ENCODE measurements around the gene ACSL1. TPM values are rescaled to one million over a fixed set of nuclear protein-coding genes. Genes with fewer than 3 reads are reported as not detected.

ACSL1 gene
- total and polyA plus RNA-seq, 12 donors, result 6.2 to 113 (median 67.7) TPM

DNA sequence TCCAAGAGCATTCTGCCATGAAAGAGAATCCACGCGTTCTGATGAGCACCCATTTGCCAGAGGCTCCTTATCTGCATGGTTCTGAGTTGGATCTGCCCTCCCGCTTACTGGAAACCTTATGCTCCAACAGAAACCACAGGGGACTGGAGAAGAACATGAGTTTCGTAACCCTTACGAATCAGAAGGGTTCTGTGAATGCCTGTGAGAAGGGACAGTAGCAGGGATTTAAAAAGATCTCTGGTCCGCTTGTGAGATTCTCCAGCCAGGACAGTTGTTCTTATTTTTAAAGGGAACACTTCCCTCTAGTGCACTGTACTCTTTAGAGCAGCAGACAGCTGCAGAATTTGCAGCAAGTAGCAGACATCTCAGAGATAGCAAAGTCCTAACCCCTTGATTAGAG is 69.4 kb downstream of the ACSL1 start:
- H3K27me3 ChIP-seq, result no peaks in the 10 kb centered on the region
- H3K27ac ChIP-seq, result peak overlapping the region in 2 of 5 donors; percentile 48 to 57
- DNase-seq, result peak in 1 of 7 donors; percentile 37
- peaks cover 0 to 18% of the 10 kb centered on the region in 2 donors for H3K36me3 ChIP-seq (replicated peaks in 1 of 2)
- no peaks in the 10 kb centered on the region for H3K9me3 ChIP-seq (replicated peaks in 1 of 3)
- no peak overlapping the region for H3K4me3 ChIP-seq
- peaks cover 0 to 6% of the 10 kb centered on the region in 2 donors for H3K4me1 ChIP-seq (replicated peaks in 1 of 2)
- no peak for TF ChIP-seq POLR2A (IDR thresholded peaks at IDR 0.05)
- TF ChIP-seq, protein P1, sequence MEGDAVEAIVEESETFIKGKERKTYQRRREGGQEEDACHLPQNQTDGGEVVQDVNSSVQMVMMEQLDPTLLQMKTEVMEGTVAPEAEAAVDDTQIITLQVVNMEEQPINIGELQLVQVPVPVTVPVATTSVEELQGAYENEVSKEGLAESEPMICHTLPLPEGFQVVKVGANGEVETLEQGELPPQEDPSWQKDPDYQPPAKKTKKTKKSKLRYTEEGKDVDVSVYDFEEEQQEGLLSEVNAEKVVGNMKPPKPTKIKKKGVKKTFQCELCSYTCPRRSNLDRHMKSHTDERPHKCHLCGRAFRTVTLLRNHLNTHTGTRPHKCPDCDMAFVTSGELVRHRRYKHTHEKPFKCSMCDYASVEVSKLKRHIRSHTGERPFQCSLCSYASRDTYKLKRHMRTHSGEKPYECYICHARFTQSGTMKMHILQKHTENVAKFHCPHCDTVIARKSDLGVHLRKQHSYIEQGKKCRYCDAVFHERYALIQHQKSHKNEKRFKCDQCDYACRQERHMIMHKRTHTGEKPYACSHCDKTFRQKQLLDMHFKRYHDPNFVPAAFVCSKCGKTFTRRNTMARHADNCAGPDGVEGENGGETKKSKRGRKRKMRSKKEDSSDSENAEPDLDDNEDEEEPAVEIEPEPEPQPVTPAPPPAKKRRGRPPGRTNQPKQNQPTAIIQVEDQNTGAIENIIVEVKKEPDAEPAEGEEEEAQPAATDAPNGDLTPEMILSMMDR (IDR thresholded peaks at IDR 0.05), result no peak
- intact Hi-C loops (cut with DNase I), result no loop called here
- WGBS, 4 donors, result 68 to 80% (median 73%) methylated on average over 6 of the region's 6 CpGs

DNA sequence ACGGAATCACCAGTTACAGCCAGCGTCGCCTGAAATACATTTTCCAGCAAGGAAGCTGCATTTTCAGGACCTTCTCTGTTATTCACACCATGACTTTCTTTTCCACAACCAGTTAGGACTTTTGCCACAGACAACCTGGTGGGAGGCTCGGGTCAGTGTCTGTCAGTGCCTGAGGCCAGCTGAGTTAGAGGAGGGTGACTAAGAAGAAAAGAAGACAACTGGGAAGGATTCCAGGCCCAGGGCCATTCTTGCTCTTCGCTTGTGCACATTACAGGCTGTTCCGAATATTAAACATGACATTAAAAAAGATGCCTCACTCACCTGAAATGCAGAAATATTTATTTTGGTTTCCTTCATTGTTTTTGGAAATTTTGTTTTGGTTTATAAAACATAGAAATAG is 70.5 kb downstream of the ACSL1 start:
- H3K36me3 ChIP-seq (replicated peaks in 1 of 2), result peaks cover 0 to 18% of the 10 kb centered on the region in 2 donors
- WGBS, 4 donors, result 83 to 92% (median 88%) methylated on average over 6 of the region's 6 CpGs
- no peak overlapping the region for H3K27ac ChIP-seq
- H3K4me1 ChIP-seq (replicated peaks in 1 of 2), result peaks cover 0 to 6% of the 10 kb centered on the region in 2 donors
- no peaks in the 10 kb centered on the region for H3K27me3 ChIP-seq
- peak in 2 of 7 donors; percentile 18 to 59 for DNase-seq
- H3K4me3 ChIP-seq, result no peak overlapping the region
- no peaks in the 10 kb centered on the region for H3K9me3 ChIP-seq (replicated peaks in 1 of 3)
- TF ChIP-seq, protein P1 (IDR thresholded peaks at IDR 0.05), result no peak
- TF ChIP-seq POLR2A (IDR thresholded peaks at IDR 0.05), result no peak
- intact Hi-C loops (cut with DNase I), result no loop called here

DNA sequence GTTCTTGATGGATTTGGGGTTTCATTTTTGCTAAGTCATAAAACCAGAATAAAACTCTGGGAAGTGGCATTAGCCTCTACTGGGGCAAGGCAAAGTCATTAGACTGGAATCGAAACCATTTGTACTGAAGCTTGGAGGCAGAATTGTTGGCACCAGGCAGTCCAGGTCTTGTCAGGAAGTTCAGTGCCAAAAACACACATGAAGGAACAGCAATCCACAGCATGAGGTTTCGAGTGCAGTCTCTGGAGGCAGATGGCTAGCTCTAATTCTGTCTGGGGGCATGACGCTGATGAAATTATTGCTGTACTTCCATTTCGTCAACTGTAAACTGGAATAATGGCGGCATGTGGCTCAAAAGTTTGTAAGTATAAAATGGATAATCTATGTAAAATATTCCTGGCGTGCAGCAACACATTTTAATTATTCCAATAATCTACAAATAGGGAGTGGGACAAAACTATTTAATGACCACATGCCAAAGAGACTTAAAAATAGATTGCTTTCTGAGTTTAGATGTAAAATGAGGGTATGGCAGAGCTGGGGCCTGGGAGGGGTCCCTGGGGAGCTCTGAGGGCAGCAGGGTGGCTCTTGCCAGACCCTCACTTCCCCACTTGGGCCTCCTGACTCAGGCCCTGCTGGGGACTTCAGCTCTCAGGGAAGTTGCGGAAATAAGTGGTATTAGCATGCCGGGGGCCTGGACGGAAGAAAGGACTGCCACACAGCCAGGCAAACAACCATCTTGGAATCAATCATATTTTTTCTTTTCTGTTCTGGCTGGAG is 73.1 kb downstream of the ACSL1 start:
- no peak for TF ChIP-seq POLR2A (IDR thresholded peaks at IDR 0.05)
- TF ChIP-seq, protein P1 (IDR thresholded peaks at IDR 0.05), result no peak
- no peak overlapping the region for H3K27ac ChIP-seq
- peaks cover 0 to 18% of the 10 kb centered on the region in 2 donors for H3K36me3 ChIP-seq (replicated peaks in 1 of 2)
- peaks cover 0 to 6% of the 10 kb centered on the region in 2 donors for H3K4me1 ChIP-seq (replicated peaks in 1 of 2)
- intact Hi-C loops (cut with DNase I), result no loop called here
- no peaks in the 10 kb centered on the region for H3K27me3 ChIP-seq
- 83 to 93% (median 90%) methylated on average over 9 of the region's 9 CpGs for WGBS, 4 donors
- H3K9me3 ChIP-seq (replicated peaks in 1 of 3), result no peaks in the 10 kb centered on the region
- H3K4me3 ChIP-seq, result no peak overlapping the region
- DNase-seq, result no peak

DNA sequence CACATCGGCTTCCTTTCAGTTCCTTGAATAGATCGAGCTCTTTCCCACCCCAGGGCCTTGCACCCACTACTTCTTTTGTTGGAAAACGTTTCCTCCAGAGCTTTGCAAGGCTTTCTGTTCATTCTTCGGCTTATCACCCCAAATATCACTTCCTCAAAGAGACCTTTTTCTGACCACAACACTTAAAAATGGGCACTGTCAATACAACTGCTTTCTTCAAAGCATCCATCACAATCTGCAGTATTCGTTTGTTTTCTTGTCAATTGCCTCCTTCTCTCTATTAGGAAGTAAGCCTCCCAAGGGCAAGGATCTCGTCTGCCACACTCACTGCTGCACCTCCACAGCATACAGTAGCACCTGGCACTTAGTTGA is 74.2 kb downstream of the ACSL1 start:
- DNase-seq, result no peak
- Histone ChIP-seq H3K4me1 (replicated peaks in 1 of 2) (peaks cover 0 to 15% of the 10 kb centered on the region in 2 donors), H3K27me3 (no peaks in the 10 kb centered on the region), H3K4me3 (no peak overlapping the region), H3K9me3 (replicated peaks in 1 of 3) (no peaks in the 10 kb centered on the region), H3K27ac (no peak overlapping the region), H3K36me3 (replicated peaks in 1 of 2) (peaks cover 0 to 9% of the 10 kb centered on the region in 2 donors)
- intact Hi-C loops (cut with DNase I), result no loop called here
- TF ChIP-seq, protein P1 (IDR thresholded peaks at IDR 0.05), result no peak
- WGBS, 4 donors, result 60 to 66% (median 63%) methylated on average over 6 of the region's 6 CpGs
